ENCODE results near the gene PIK3AP1. TPM values are rescaled to one million over a fixed set of nuclear protein-coding genes. Genes with fewer than 3 reads are reported as not detected.

PIK3AP1 gene
- total and polyA plus RNA-seq, 9 donors = 1.8 to 2.9 (median 2.3) TPM

DNA sequence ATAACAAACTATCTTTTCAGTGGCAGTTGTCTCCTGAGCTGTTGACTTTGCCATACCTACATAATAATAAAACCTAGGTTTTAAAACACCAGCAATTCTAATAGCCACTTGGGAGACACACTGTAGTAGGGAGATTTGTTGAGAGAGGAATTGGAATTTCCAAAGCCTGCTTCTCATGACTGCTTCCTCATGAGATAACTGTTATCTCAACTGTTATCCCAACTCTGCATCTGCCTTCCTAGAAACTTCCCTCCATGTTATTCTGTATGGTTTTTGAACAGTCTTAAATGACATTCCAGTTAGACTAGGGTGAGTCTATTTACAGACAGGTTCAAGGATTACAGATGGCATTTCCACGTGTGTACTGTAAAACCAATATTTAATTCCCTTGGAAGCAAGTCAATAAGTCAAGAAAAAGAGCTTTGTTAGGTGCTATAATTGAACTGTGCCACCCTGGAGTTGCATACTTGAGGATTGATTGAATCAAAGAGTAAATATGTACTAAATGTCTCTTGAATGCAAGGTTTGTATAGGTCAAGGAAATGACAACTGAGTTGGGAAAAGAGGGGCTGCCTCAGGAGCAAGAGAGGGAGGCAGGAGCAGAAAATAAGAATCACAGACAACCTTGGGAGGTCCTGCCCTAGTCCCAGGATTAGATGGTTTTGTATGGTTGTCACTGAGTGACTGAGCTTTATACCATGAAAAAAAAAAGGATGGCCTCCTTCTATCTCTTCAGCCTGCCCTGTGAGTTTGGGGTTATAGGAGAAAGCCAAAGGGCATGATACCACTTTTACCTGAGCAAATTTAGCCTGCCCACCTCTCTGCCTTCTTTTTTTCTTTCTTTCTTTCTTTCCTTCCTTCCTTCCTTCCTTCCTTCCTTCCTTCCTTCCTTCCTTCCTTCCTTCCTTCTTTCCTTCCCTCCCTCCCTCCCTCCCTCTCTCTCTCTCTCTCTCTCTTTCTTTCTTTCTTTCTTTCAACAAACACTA, 123.6 kb downstream of the PIK3AP1 start:
- Histone ChIP-seq H3K9me3 (replicated peaks; ENCODE audit: control insufficient read depth, low read depth, low read length) (no peaks in the 10 kb centered on the region), H3K4me3 (ENCODE audit: low read length) (no peak overlapping the region), H3K27me3 (ENCODE audit: control insufficient read depth, insufficient read depth, low read length) (no peaks in the 10 kb centered on the region), H3K4me1 (ENCODE audit: control insufficient read depth, insufficient read depth, low read length) (no peaks in the 10 kb centered on the region), H3K36me3 (ENCODE audit: control insufficient read depth, insufficient read depth, low read length) (no peaks in the 10 kb centered on the region), H3K27ac (ENCODE audit: low read length) (no peak overlapping the region)
- no CpG with 5 or more reads among the region's 1 CpG for WGBS (ENCODE audit: insufficient coverage)
- no peak for DNase-seq

DNA sequence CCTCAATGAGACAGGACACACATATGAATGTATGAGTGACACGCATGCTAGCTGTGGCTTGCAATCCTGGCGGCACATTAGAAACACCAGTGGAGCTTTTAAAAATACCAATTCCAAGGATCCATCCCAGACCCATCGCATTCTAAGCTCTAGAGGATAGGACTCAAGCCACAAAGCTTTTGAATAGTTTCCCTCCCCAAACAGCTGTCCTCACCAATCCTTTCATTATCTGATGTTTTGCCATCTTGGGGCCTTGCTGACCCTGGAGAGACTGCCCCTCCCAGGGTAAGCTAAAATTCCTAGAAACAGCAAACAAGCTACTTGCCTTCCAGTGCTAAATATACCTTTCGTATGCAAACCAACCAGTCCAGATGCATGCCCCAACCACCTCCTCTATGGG, 124.6 kb downstream of the PIK3AP1 start:
- WGBS (ENCODE audit: insufficient coverage) = 92% methylated on average over 4 of the region's 4 CpGs
- H3K9me3 ChIP-seq (replicated peaks; ENCODE audit: control insufficient read depth, low read depth, low read length) = no peaks in the 10 kb centered on the region
- no peaks in the 10 kb centered on the region for H3K4me1 ChIP-seq (ENCODE audit: control insufficient read depth, insufficient read depth, low read length)
- H3K27me3 ChIP-seq (ENCODE audit: control insufficient read depth, insufficient read depth, low read length) = no peaks in the 10 kb centered on the region
- no peaks in the 10 kb centered on the region for H3K36me3 ChIP-seq (ENCODE audit: control insufficient read depth, insufficient read depth, low read length)
- H3K4me3 ChIP-seq (ENCODE audit: low read length) = no peak overlapping the region
- no peak for DNase-seq
- H3K27ac ChIP-seq (ENCODE audit: low read length) = no peak overlapping the region

GRCh38 chr10:96591946-96592345, 128.4 kb downstream of the PIK3AP1 start:
- H3K9me3 ChIP-seq (replicated peaks; ENCODE audit: control insufficient read depth, low read depth, low read length) = no peaks in the 10 kb centered on the region
- no CpG with 5 or more reads among the region's 1 CpG for WGBS (ENCODE audit: insufficient coverage)
- H3K4me1 ChIP-seq (ENCODE audit: control insufficient read depth, insufficient read depth, low read length) = peaks cover 7% of the 10 kb centered on the region
- no peak overlapping the region for H3K27ac ChIP-seq (ENCODE audit: low read length)
- no peaks in the 10 kb centered on the region for H3K36me3 ChIP-seq (ENCODE audit: control insufficient read depth, insufficient read depth, low read length)
- no peaks in the 10 kb centered on the region for H3K27me3 ChIP-seq (ENCODE audit: control insufficient read depth, insufficient read depth, low read length)
- DNase-seq = peak; percentile 24
- H3K4me3 ChIP-seq (ENCODE audit: low read length) = no peak overlapping the region

- no peak overlapping the region for H3K27ac ChIP-seq (ENCODE audit: low read length)
- no peak overlapping the region for H3K4me3 ChIP-seq (ENCODE audit: low read length)
- no peaks in the 10 kb centered on the region for H3K36me3 ChIP-seq (ENCODE audit: control insufficient read depth, insufficient read depth, low read length)
- H3K9me3 ChIP-seq (replicated peaks; ENCODE audit: control insufficient read depth, low read depth, low read length) = no peaks in the 10 kb centered on the region
- WGBS (ENCODE audit: insufficient coverage) = 67% methylated on average over 1 of the region's 5 CpGs
- H3K4me1 ChIP-seq (ENCODE audit: control insufficient read depth, insufficient read depth, low read length) = peaks cover 12% of the 10 kb centered on the region
- no peaks in the 10 kb centered on the region for H3K27me3 ChIP-seq (ENCODE audit: control insufficient read depth, insufficient read depth, low read length)
- no peak for DNase-seq
Observed at GRCh38 chr10:96588616-96589419, 131.5 kb downstream of the PIK3AP1 start.

GRCh38 chr10:96588060-96588554, 132.2 kb downstream of the PIK3AP1 start:
- peak overlapping the region; percentile 98 for H3K27ac ChIP-seq (ENCODE audit: low read length)
- peaks cover 12% of the 10 kb centered on the region for H3K4me1 ChIP-seq (ENCODE audit: control insufficient read depth, insufficient read depth, low read length)
- no peak overlapping the region for H3K4me3 ChIP-seq (ENCODE audit: low read length)
- WGBS (ENCODE audit: insufficient coverage) = no CpG with 5 or more reads among the region's 4 CpGs
- no peaks in the 10 kb centered on the region for H3K9me3 ChIP-seq (replicated peaks; ENCODE audit: control insufficient read depth, low read depth, low read length)
- DNase-seq = no peak
- no peaks in the 10 kb centered on the region for H3K27me3 ChIP-seq (ENCODE audit: control insufficient read depth, insufficient read depth, low read length)
- H3K36me3 ChIP-seq (ENCODE audit: control insufficient read depth, insufficient read depth, low read length) = no peaks in the 10 kb centered on the region

GRCh38 chr10:96587264-96588059, 132.9 kb downstream of the PIK3AP1 start:
- Histone ChIP-seq H3K9me3 (replicated peaks; ENCODE audit: control insufficient read depth, low read depth, low read length) (no peaks in the 10 kb centered on the region), H3K27ac (ENCODE audit: low read length) (peak overlapping the region; percentile 98), H3K4me3 (ENCODE audit: low read length) (peak overlapping the region; percentile 72), H3K27me3 (ENCODE audit: control insufficient read depth, insufficient read depth, low read length) (no peaks in the 10 kb centered on the region), H3K4me1 (ENCODE audit: control insufficient read depth, insufficient read depth, low read length) (peaks cover 12% of the 10 kb centered on the region), H3K36me3 (ENCODE audit: control insufficient read depth, insufficient read depth, low read length) (no peaks in the 10 kb centered on the region)
- WGBS (ENCODE audit: insufficient coverage) = 0% methylated on average over 11 of the region's 25 CpGs
- DNase-seq = peak; percentile 93

DNA sequence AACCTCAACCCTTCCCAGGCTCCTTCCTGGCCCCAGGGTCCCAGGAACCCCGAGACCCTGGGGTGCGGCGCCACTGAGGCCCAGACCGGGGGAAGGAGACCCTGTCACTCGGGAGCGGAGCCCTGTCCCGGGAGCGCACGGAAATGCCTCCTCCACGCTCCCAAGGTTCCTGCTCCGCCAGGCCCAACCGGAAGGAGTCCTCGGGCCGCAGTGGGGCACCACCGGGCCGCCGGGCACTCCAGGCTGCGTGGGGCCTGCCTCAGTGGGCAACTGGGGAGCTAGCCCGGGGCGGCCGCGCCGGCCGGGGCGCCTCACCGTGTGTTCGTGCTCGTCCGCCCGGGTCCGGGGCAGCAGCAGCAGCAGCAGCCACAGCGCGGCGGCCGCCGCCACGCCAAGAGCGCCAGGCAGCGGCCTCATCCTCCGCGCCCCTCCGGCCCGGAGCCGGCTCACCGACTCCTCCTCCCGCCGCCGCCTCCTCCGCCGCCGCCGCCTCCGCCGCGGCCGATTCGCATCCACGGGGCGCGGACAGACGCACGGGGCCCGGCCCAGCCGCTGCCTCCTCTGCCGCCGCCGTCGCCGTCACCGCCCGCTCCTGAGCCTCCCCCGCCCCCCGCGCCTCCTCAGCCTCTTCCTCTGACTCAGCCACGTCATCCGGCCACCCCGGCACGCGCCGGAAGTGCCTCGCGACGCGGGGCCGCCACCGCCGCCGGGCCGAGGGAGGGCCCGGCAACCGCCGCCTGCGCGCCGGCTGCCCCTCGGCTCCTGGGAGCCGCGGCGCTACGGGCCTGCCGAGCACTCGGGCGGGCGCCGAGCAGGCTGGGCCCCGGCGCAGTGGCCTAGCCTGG, 133.7 kb downstream of the PIK3AP1 start, which contains the start of gene TM9SF3:
TM9SF3 (minus strand) TSS at position 594 of the 845 bp plus-strand sequence; CDS start at position 417, 177 bp downstream.
- H3K9me3 ChIP-seq (replicated peaks; ENCODE audit: control insufficient read depth, low read depth, low read length) = no peaks in the 10 kb centered on the region
- H3K27ac ChIP-seq (ENCODE audit: low read length) = peak within 1 kb of the TSS; percentile 98
- WGBS (ENCODE audit: insufficient coverage) = under 1% methylated on average over 106 of the region's 107 CpGs
- peaks cover 12% of the 10 kb centered on the region for H3K4me1 ChIP-seq (ENCODE audit: control insufficient read depth, insufficient read depth, low read length)
- H3K4me3 ChIP-seq (ENCODE audit: low read length) = peak within 1 kb of the TSS; percentile 97
- H3K27me3 ChIP-seq (ENCODE audit: control insufficient read depth, insufficient read depth, low read length) = no peaks in the 10 kb centered on the region
- peak; percentile 97 for DNase-seq
- H3K36me3 ChIP-seq (ENCODE audit: control insufficient read depth, insufficient read depth, low read length) = no peaks in the 10 kb centered on the region

DNA sequence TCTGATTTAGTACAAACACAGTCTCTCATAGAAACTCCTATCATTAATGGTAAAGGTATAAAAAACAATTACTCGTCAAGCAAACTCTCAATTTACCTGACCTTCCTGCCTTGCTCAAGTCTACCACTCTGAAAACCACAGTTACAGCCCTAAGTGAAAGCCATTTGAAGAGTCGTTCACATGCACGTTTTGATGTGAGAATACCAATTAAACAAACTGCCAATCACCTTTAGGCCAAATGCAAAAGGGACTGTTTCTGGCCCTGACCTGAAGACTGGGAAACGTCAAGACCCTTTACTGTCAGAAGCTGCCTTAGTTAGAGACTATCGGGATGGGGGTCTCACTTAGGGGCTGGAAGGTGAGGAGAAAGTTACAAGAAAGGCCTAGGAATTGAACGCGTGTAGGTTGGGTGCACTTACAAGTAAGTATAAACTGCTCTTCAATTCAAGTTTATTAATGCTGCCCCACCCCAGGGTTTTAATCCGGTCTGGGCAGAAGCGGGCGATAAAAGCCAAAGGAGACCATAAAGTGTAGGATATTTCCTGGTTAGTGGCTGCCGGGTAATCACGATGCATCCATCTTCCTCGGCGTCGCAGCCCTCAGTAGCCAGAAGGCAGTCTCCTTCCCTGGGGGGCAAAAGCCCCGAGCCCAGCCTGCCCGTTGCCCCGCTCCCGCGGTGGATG, 134.4 kb downstream of the PIK3AP1 start:
- Histone ChIP-seq H3K27me3 (ENCODE audit: control insufficient read depth, insufficient read depth, low read length) (no peaks in the 10 kb centered on the region), H3K4me1 (ENCODE audit: control insufficient read depth, insufficient read depth, low read length) (peaks cover 12% of the 10 kb centered on the region), H3K36me3 (ENCODE audit: control insufficient read depth, insufficient read depth, low read length) (no peaks in the 10 kb centered on the region), H3K4me3 (ENCODE audit: low read length) (peak overlapping the region; percentile 97), H3K27ac (ENCODE audit: low read length) (peak overlapping the region; percentile 96), H3K9me3 (replicated peaks; ENCODE audit: control insufficient read depth, low read depth, low read length) (no peaks in the 10 kb centered on the region)
- DNase-seq = peak; percentile 19
- 0% methylated on average over 11 of the region's 20 CpGs for WGBS (ENCODE audit: insufficient coverage)

All from muscle of leg (tissue), 11 donors.